ENCODE measurements around the gene MYCN. TPM values are rescaled to one million over a fixed set of nuclear protein-coding genes. Genes with fewer than 3 reads are reported as not detected.

Gene MYCN
- total and polyA plus RNA-seq, 2 of the 4 experiments (the other 2 are of a cell fraction) = not detected

GRCh38 chr2:15940661-15941480 is 521 bp downstream of the MYCN start (continued):
- TF ChIP-seq RCOR1 (IDR thresholded peaks at IDR 0.05; ENCODE audit: insufficient replicate concordance, low read length) = no peak

- no peak overlapping the region for H2BK120ac ChIP-seq (ENCODE audit: low read depth, low read length)
- H3K9me3 ChIP-seq (ENCODE audit: control insufficient read depth, insufficient read depth, low read length) = no peaks in the 10 kb centered on the region
- POLR2A ChIA-PET (ENCODE audit: unreplicated experiment) = no interaction called here
- in situ Hi-C loops (cut with MboI; ENCODE audit: low sequenced_read_pairs) (no loop called here), dilution Hi-C loops (cut with HindIII; ENCODE audit: low sequenced_read_pairs, unreplicated experiment) (no loop called here), intact Hi-C loops (cut with micrococcal nuclease) (loop anchor here (2.0 kb wide), 1 partner anchor 815 kb away; no protein-coding TSS in a partner anchor)
- no CpG with 5 or more reads among the region's 14 CpGs for WGBS, 2 experiments (ENCODE audit: extremely low coverage in 2 of 2, insufficient read length in 1 of 2)
- no TSS peak for BruUV-seq (replicated peaks)
- no peaks in the 10 kb centered on the region for H3K4me1 ChIP-seq (ENCODE audit: control insufficient read depth, insufficient read depth, low read length)
- no peak overlapping the region for H4K5ac ChIP-seq (ENCODE audit: low read depth, low read length)
- no peak overlapping the region for H3K4me2 ChIP-seq (ENCODE audit: low read depth, low read length)
- no peak overlapping the region for H3K23ac ChIP-seq (ENCODE audit: low read depth, low read length)
- H2BK20ac ChIP-seq (ENCODE audit: low read depth, low read length) = no peak overlapping the region
- no peak overlapping the region for H2AK9ac ChIP-seq (replicated peaks; ENCODE audit: low read depth, low read length, poor library complexity)
- no peak overlapping the region for H3K27ac ChIP-seq (ENCODE audit: insufficient read depth, low read length)
- H3K14ac ChIP-seq (replicated peaks; ENCODE audit: low read depth, low read length) = no peak overlapping the region
- H2AK5ac ChIP-seq (ENCODE audit: low read depth, low read length) = no peak overlapping the region
- H3K18ac ChIP-seq (ENCODE audit: low read depth, low read length) = no peak overlapping the region
- no peak for ATAC-seq (ENCODE audit: low read depth)
- CTCF ChIA-PET = no interaction called here
- H3K79me1 ChIP-seq (ENCODE audit: low read depth in 1 of 2, low read length in 2 of 2) = no peaks in the 10 kb centered on the region
- no peak overlapping the region for H3K9ac ChIP-seq (ENCODE audit: low read depth, low read length)
- no peaks in the 10 kb centered on the region for H4K20me1 ChIP-seq (ENCODE audit: insufficient read depth, low read length)
- H3K4me3 ChIP-seq (ENCODE audit: insufficient read depth, low read depth, low read length) = no peak overlapping the region
- H3K4ac ChIP-seq (ENCODE audit: low read depth, low read length) = no peak overlapping the region
- no peak overlapping the region for H2BK15ac ChIP-seq (ENCODE audit: low read depth, low read length)
- H2AFZ ChIP-seq (replicated peaks; ENCODE audit: low read length, poor library complexity) = no peak overlapping the region
- H4K8ac ChIP-seq (ENCODE audit: low read depth in 2 of 2, low read length in 2 of 2) = no peak overlapping the region
- no peak overlapping the region for H4K91ac ChIP-seq (ENCODE audit: insufficient read depth, low read depth, low read length)
- H3K9me1 ChIP-seq (ENCODE audit: insufficient read depth, low read length) = no peaks in the 10 kb centered on the region
- H3K36me3 ChIP-seq (ENCODE audit: control insufficient read depth, insufficient read depth, low read length) = no peaks in the 10 kb centered on the region
- no peak for DNase-seq
- peaks cover 33% of the 10 kb centered on the region; the same call in 1 of the 2 replicates for H3K27me3 ChIP-seq (ENCODE audit: control insufficient read depth, insufficient read depth, low read length)
- no peak overlapping the region for H2BK5ac ChIP-seq (ENCODE audit: low read depth, low read length, poor library complexity, severe bottlenecking)
- no peak overlapping the region for H3K56ac ChIP-seq (ENCODE audit: extremely low read depth, insufficient read depth, low read length)
- no peak for TF ChIP-seq RFX5 (IDR thresholded peaks at IDR 0.05; ENCODE audit: low read depth, low read length)
- no peak for TF ChIP-seq RAD21 (IDR thresholded peaks at IDR 0.05; ENCODE audit: low read length)
- TF ChIP-seq CTCF (conservative IDR thresholded peaks at IDR 0.05; ENCODE audit: low read depth, low read length) = no peak
- TF ChIP-seq CEBPB (IDR thresholded peaks at IDR 0.05; ENCODE audit: low read depth, low read length) = no peak
- TF ChIP-seq MAFK (IDR thresholded peaks at IDR 0.05; ENCODE audit: low read depth, low read length) = no peak
- TF ChIP-seq FOS (IDR thresholded peaks at IDR 0.05; ENCODE audit: low read depth, low read length) = no peak
- no peak for TF ChIP-seq NFE2L2 (IDR thresholded peaks at IDR 0.05; ENCODE audit: low read depth, low read length)
- no peak for TF ChIP-seq CHD1 (IDR thresholded peaks at IDR 0.05; ENCODE audit: low read depth, low read length)
- no peak for TF ChIP-seq SMC3 (IDR thresholded peaks at IDR 0.05; ENCODE audit: low read depth, low read length)
- TF ChIP-seq USF2 (IDR thresholded peaks at IDR 0.05; ENCODE audit: low read depth, low read length) = no peak
- no peak for TF ChIP-seq BHLHE40 (IDR thresholded peaks at IDR 0.05; ENCODE audit: low read depth, low read length)
- TF ChIP-seq MXI1 (IDR thresholded peaks at IDR 0.05; ENCODE audit: borderline replicate concordance, low read depth, low read length) = no peak
- TF ChIP-seq MAZ (IDR thresholded peaks at IDR 0.05; ENCODE audit: borderline replicate concordance, low read depth, low read length) = no peak
These were observed 1.1 kb downstream of the MYCN start for GRCh38 chr2:15941481-15941850.
